HEK293T (cell line): Measurements from ENCODE around the gene GPD1.

Experiments used
- ARNT ChIP-seq: fragments of 450-650 bp; IDR thresholded peaks from 2 replicates; pipeline ENCODE4 v1.6.1; 2017; ENCODE audit warnings: mild to moderate bottlenecking
- BHLHE40 ChIP-seq: fragments of 450-650 bp; IDR thresholded peaks from 2 replicates; pipeline ENCODE4 v1.6.1; 2016; ENCODE audit warnings: mild to moderate bottlenecking, moderate library complexity, borderline replicate concordance
- CTBP1 ChIP-seq: fragments of 450-650 bp; IDR thresholded peaks from 2 replicates; pipeline ENCODE4 v1.6.1; 2016; ENCODE audit warnings: borderline replicate concordance
- ELF4 ChIP-seq: fragments of 450-650 bp; IDR thresholded peaks from 2 replicates; pipeline ENCODE4 v1.6.1; 2017; ENCODE audit warnings: antibody characterized with exemption
- FOXA1 ChIP-seq: fragments of 450-650 bp; IDR thresholded peaks from 2 replicates; pipeline ENCODE4 v1.6.1; 2016; ENCODE audit warnings: mild to moderate bottlenecking
- FOXK2 ChIP-seq: fragments of 450-650 bp; IDR thresholded peaks from 2 replicates; pipeline ENCODE4 v1.6.1; 2016; ENCODE audit warnings: mild to moderate bottlenecking
- L3MBTL2 ChIP-seq: fragments of 450-650 bp; conservative IDR thresholded peaks from 2 replicates; pipeline ENCODE4 v1.6.1; 2016; ENCODE audit warnings: mild to moderate bottlenecking
- LEF1 ChIP-seq: fragments of 450-650 bp; IDR thresholded peaks from 2 replicates; pipeline ENCODE4 v1.6.1; 2017; ENCODE audit warnings: mild to moderate bottlenecking, borderline replicate concordance
- NFRKB ChIP-seq: fragments of 450-650 bp; IDR thresholded peaks from 2 replicates; pipeline ENCODE4 v1.6.1; 2016; ENCODE audit warnings: mild to moderate bottlenecking, moderate library complexity
- SP1 ChIP-seq: fragments of 450-650 bp; IDR thresholded peaks from 2 replicates; pipeline ENCODE4 v1.6.1; 2017
- SUZ12 ChIP-seq: fragments of 450-650 bp; IDR thresholded peaks from 2 replicates; pipeline ENCODE4 v1.6.1; 2016; ENCODE audit warnings: mild to moderate bottlenecking
- TARDBP ChIP-seq: fragments of 450-650 bp; IDR thresholded peaks from 2 replicates; pipeline ENCODE4 v1.6.1; 2016
- TF ChIP-seq, protein P1 (sequence below): fragments of 450-650 bp; IDR thresholded peaks from 2 replicates; pipeline ENCODE4 v1.6.1; 2016

- TF ChIP-seq NFRKB (no peak), L3MBTL2 (no peak), CTBP1 (no peak), FOXA1 (no peak), SP1 (no peak), SUZ12 (no peak), BHLHE40 (no peak), ARNT (no peak), ELF4 (no peak), FOXK2 (no peak), TARDBP (no peak), LEF1 (no peak)
- TF ChIP-seq, protein P1, sequence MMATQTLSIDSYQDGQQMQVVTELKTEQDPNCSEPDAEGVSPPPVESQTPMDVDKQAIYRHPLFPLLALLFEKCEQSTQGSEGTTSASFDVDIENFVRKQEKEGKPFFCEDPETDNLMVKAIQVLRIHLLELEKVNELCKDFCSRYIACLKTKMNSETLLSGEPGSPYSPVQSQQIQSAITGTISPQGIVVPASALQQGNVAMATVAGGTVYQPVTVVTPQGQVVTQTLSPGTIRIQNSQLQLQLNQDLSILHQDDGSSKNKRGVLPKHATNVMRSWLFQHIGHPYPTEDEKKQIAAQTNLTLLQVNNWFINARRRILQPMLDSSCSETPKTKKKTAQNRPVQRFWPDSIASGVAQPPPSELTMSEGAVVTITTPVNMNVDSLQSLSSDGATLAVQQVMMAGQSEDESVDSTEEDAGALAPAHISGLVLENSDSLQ: no peak
Measured at GRCh38 chr12:50062728-50063460, 40.9 kb upstream of the GPD1 start.
